ENCODE data around the gene MRPL41. TPM values are rescaled to one million over a fixed set of nuclear protein-coding genes. Genes with fewer than 3 reads are reported as not detected.
A peak's percentile ranks its signal among the peaks of the same experiment; 100 is the strongest.
"Not testable (repeated sequence)": the region's sequence is repeated elsewhere in the genome, so short reads cannot be mapped to it uniquely, and the experiment has no call there.

MRPL41 gene
- total RNA-seq, 1 donor from 2014 or later, result 11.8 TPM

DNA sequence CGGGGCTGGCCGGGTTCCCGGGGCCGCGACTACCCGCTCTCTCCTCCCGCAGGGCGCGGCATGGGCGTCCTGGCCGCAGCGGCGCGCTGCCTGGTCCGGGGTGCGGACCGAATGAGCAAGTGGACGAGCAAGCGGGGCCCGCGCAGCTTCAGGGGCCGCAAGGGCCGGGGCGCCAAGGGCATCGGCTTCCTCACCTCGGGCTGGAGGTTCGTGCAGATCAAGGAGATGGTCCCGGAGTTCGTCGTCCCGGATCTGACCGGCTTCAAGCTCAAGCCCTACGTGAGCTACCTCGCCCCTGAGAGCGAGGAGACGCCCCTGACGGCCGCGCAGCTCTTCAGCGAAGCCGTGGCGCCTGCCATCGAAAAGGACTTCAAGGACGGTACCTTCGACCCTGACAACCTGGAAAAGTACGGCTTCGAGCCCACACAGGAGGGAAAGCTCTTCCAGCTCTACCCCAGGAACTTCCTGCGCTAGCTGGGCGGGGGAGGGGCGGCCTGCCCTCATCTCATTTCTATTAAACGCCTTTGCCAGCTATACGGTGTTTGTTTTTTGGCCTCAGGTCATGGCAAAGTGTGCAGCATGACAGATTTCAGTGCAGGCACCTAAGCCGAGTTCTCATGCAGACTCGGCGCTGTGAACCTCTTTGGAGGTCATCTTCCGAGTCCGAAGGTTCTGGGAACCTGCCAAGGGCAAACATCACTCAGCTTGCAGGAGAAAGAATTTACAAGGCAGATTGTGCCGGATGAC lies 516 bp downstream of the MRPL41 start:
- no peak for DNase-seq (ENCODE audit: low spot score)

DNA sequence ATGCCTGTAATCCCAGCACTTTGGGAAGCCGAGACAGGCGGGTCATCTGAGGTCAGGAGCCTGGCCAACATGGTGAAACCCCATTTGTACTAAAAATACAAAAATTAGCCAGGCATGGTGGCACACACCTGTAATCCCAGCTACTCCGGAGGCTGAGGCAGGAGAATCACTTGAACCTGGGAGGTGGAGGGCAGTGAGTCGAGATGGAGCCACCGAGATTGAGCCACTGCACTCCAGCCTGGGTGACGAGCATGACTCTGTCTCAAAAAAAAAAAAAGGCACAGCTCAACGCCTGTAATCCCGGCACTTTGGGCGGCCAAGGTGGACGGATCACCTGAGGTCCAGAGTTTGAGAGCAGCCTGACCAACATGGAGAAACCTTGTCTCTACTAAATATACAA lies 2.0 kb downstream of the MRPL41 start:
- not testable (repeated sequence) for DNase-seq (ENCODE audit: low spot score)

- no peak for DNase-seq (ENCODE audit: low spot score)
These were observed 2.7 kb downstream of the MRPL41 start for GRCh38 chr9:137554349-137554748.

DNA sequence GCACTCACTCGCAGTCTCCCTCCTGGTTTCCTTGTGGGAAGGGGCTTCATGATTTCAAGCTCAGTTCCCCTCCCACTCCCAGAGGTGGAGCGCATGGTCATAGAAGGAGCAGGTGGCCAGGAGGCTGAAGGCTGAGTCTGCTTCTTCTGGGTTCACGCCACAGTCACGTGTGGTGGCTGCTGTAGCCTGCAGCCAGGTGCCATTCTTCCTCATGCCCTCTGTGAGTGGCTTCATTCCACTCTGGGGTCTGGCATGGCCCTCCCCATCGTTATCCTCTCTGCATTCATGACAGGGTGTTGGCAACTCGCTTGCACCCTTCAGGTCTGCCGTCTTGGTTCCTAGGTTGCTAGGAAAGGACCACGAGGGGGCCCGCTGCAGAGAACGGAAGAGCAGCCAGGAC lies 3.5 kb downstream of the MRPL41 start:
- no peak for DNase-seq (ENCODE audit: low spot score)

GRCh38 chr9:137556069-137556838 lies 4.6 kb downstream of the MRPL41 start:
- no peak for DNase-seq (ENCODE audit: low spot score)

DNA sequence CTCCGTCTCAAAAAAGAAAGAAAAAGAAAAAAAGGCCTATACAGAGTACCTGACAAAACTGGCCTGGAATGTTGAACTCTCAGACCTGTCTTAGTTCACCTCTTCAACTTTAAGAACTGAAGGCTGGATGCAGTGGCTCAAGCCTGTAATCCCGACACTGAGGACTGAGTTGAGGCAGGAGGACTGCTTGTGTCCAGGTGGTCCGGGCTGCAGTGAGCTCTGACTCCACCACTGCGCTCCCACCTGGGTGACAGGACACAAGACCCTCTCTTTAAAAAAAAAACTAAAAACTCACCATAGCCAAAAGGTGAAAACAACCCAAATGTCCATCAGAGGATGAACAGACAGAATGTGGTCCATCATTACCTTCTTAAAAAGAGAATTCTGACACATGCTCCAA lies 6.4 kb downstream of the MRPL41 start:
- DNase-seq (ENCODE audit: low spot score), result no peak

DNA sequence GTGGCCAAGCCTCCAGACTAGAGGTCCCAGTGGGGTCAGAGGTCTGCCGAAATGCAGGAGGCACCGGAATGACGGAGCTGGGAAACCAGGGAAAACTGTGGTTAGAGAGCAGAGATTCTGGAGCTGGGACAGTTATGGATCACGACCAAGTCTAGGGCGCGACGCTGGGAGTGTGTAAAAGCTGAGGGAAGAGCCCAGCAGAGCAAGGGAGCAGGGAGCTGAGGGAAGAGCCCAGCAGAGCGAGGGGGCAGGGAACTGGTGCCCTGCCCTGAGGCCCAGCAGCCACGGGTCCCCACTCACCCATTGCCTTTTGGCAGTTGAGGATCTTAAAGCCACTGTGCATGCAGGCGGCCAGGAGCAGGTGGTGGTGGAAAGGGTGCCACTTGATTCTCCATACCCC lies 12.5 kb downstream of the MRPL41 start:
- DNase-seq (ENCODE audit: low spot score), result no peak

GRCh38 chr9:137564817-137565411 lies 13.2 kb downstream of the MRPL41 start:
- DNase-seq (ENCODE audit: low spot score), result no peak

DNA sequence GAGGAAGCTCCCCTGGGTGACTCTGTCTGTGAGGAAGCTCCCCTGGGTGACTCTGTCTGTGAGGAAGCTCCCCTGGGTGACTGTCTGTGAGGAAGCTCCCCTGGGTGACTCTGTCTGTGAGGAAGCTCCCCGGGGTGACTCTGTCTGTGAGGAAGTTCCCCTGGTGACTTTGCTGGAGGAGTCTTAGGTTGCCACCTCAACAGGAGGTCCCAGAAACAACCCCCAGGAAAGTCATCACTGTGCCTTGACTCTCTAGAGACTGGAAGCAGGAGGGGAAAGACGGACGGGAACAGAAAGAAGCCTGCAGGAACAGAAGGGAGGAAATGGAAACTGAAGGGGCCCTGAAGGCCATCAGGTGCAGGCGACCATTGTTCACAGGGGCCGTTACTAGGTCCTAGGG lies 16.8 kb downstream of the MRPL41 start:
- DNase-seq (ENCODE audit: low spot score), result not testable (repeated sequence)

- no peak for DNase-seq (ENCODE audit: low spot score)
These were observed 18.0 kb downstream of the MRPL41 start for GRCh38 chr9:137569609-137570203.

- DNase-seq (ENCODE audit: low spot score), result no peak
These were observed 18.9 kb downstream of the MRPL41 start for GRCh38 chr9:137570566-137570965.

- no peak for DNase-seq (ENCODE audit: low spot score)
These were observed 22.5 kb downstream of the MRPL41 start for GRCh38 chr9:137574192-137574591.

- DNase-seq (ENCODE audit: low spot score), result no peak
These were observed 23.7 kb downstream of the MRPL41 start for GRCh38 chr9:137575364-137575715.

- DNase-seq (ENCODE audit: low spot score), result no peak
These were observed 24.2 kb downstream of the MRPL41 start for GRCh38 chr9:137575716-137576411.

DNA sequence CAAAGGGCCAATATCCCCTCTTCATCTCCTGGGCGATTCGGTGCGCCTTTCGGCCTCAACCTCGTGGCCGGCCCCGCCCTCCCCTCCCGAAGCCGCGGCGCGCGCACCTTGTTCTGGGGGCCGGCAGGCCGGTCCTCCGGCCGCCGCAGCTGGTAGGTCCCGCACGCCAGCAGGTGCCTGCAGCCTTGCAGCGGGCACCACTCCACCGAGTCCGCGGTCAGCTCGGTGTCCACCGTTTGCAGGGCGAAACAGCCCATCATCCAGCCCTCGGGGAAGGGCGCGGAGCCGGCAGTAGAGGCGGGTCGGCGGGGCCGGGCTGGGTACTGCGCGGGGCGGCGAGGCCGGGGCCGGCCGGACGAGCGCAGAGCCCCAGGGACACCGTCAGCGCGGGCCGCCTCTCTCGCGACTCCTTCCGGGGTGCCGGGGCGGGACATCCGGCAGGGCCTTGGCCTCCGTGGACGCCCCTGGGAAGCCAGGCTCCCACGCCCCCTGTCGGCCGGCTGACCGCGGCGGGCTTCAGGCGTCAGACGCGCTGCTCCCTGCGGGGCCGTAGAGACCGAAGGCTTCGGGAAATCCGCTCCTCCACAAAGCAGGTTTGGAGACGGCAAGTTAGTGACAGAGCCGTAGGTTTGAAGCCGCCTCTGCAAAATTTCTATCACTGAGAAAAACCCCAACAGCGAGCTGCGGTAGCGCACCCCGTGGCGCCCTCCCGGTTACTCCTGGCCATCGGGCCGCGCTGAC lies 27.0 kb downstream of the MRPL41 start, which contains the start of gene DPH7:
Gene DPH7 (minus strand): TSS at position 408 of the 741 bp plus-strand sequence. CDS start 148 bp downstream, at position 260.
- peak; percentile 95 for DNase-seq (ENCODE audit: low spot score)

- DNase-seq (ENCODE audit: low spot score), result no peak
These were observed 27.6 kb downstream of the MRPL41 start for GRCh38 chr9:137579259-137579604.

DNA sequence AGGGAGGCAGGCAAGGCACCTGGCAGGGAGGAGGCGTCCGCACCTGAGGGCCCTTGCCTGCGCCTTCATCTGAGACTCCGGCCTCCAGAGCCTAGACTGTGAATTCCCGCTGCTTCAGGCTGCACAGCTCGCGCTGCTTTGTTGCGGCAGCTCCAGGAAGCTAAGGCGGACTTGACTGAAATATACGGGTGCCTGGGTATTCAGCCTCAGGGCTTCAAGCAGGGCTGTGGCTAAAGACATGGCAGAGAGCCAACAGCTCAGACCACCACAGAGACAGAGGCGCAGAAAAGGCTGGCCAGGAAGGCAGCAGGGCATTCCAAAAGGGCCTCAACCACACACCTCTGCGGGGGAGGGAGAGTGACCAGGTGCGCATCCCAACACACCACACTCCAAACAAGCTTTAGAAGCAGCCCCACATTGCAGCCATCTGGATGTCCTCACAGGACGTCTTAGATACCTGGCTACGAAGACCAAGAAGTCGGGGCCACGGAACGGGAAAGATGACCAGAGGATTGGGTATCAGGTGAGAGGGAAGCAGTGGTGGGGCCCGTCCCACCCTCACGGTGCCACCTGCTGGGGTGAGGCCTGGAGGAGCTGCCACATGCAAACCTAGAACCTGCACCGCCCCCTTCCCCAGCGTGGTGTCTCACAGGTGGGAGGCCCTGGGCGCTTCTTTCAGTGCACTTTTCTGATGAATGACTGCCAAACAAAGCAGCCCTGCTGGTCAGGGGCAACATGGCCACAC lies 28.7 kb downstream of the MRPL41 start:
- DNase-seq (ENCODE audit: low spot score), result no peak

GRCh38 chr9:137580954-137581322 lies 29.3 kb downstream of the MRPL41 start:
- DNase-seq (ENCODE audit: low spot score), result no peak

DNA sequence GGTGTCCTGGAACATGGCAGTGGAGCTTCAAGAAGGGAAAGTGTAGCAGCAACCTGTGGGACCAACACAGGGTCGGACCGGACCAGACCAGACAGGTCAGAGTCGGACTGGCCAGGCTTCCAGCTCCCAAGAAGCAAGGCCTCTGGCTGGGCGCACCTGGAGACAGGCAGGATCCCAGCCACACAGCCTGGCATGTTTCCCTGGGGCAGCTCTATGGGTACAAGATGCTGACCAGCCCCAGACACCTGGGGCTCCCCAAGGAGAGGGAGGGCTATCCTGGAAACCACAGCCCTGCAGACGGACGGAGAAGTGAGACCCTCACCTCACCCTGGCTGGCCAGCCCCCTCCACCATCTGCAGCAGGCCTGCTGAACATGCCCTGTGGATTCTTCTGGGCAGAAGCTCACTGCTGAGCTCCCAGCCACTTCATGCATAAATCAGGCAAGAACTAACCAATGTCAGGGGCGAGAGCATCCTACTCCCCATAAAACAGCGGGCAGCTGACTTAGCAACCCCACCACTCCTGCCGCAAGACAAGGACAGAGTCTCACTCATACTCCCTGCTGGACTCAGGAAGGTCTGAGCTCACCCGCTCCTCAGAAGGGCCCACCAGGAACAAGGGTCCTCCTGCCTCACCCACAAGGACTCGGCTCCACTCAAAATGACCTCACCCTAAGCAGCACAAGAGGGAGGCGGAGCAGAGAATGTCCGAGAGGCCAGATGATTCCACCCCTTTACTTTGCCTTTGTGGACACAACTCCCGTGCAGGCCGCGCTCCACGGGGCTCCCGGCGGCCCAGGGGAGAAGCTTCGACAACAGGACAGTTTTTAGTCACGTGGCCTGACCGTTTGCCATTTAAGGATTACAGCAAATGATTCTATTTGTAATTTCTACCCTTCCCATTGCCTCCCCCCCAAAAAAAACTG lies 29.9 kb downstream of the MRPL41 start:
- DNase-seq (ENCODE audit: low spot score), result no peak

Data from umbilical cord (tissue), 2 donors.